BJ (cell line): ENCODE measurements around the gene CA7. TPM values are rescaled to one million over a fixed set of nuclear protein-coding genes. Genes with fewer than 3 reads are reported as not detected.

ENCODE experiments used
- CTCF ChIA-PET: fragments of 350-600 bp; formaldehyde crosslinking; extraction: SDS; loops from one replicate; lab custom pipeline; 2021; ENCODE audit warnings: antibody characterized with exemption, inconsistent platforms; lab: Yijun Ruan, JAX
- POLR2A ChIA-PET: fragments of 300-600 bp; sonication (Branson Sonifier 250); formaldehyde crosslinking; extraction: SDS; loops from one replicate; lab custom pipeline; 2021; ENCODE audit warnings: antibody characterized with exemption; lab: Charles Lee
- DNase-seq: peaks from one replicate; pipeline ENCODE4 v3.0.0-alpha.2; 2011; ENCODE audit warnings: low read depth
- H3K27me3 ChIP-seq: 2 replicates; pipeline ENCODE4 v1.6.0; 2011; ENCODE audit warnings: low read length; ENCODE audit not compliant: control insufficient read depth, insufficient read depth
- H3K36me3 ChIP-seq: 2 replicates; pipeline ENCODE4 v1.5.1; 2011; ENCODE audit warnings: low read length; ENCODE audit not compliant: control insufficient read depth, insufficient read depth
- H3K4me3 ChIP-seq: 2 replicates; pipeline ENCODE4 v1.5.1; 2011; ENCODE audit warnings: low read depth, mild to moderate bottlenecking, control low read depth, low read length
- CTCF ChIP-seq: IDR thresholded peaks from 2 replicates; pipeline ENCODE4 v1.5.1; 2011; ENCODE audit warnings: low read depth, mild to moderate bottlenecking, control low read depth, inconsistent platforms, low read length, moderate library complexity; ENCODE audit not compliant: insufficient read depth
- polyA plus RNA-seq: library from polyadenylated mRNA; depleted of rRNA; stranded (reverse); fragments of >200 nt; gene quantifications from 2 replicates; pipeline ENCODE4 v1.2.3, GENCODE V29; 2011

Gene CA7
- polyA plus RNA-seq, 1 experiment: not detected

GRCh38 chr16:66853261-66854139 is 9.3 kb downstream of the CA7 start:
- Histone ChIP-seq H3K27me3 (peaks cover 4% of the 10 kb centered on the region), H3K4me3 (no peak overlapping the region), H3K36me3 (no peaks in the 10 kb centered on the region)
- ChIA-PET CTCF (interaction anchor here (1.0 to 3.7 kb wide), 4 partner anchors 15 to 296 kb away, joined by 3 to 19 read pairs (median 4); partner anchors contain the start of gene NAE1), POLR2A (no interaction called here)
- no peak for DNase-seq
- TF ChIP-seq CTCF: no peak

- POLR2A ChIA-PET: no interaction called here
These were observed 12.0 kb downstream of the CA7 start for GRCh38 chr16:66856184-66856730.

GRCh38 chr16:66856801-66857200 is 12.6 kb downstream of the CA7 start:
- ChIA-PET POLR2A (no interaction called here), CTCF (interaction anchor here (1.3 to 4.0 kb wide), 5 partner anchors 11 to 27 kb away, joined by 3 to 28 read pairs (median 8); partner anchors contain the start of genes CA7 and NAE1)
- no peak for TF ChIP-seq CTCF

More at GRCh38 chr16:66856184-66856730, 12.0 kb downstream of the CA7 start:
- no peaks in the 10 kb centered on the region for H3K36me3 ChIP-seq
- no peak for DNase-seq
- TF ChIP-seq CTCF: no peak
- no peak overlapping the region for H3K4me3 ChIP-seq
- CTCF ChIA-PET: interaction anchor here (0.6 to 4.0 kb wide), 6 partner anchors 12 to 240 kb away, joined by 3 to 28 read pairs (median 6); partner anchors contain the start of genes CA7 and NAE1
- no peaks in the 10 kb centered on the region; the same call in 1 of the 2 replicates for H3K27me3 ChIP-seq

GRCh38 chr16:66857437-66857836 is 13.2 kb downstream of the CA7 start:
- DNase-seq: no peak
- ChIA-PET POLR2A (no interaction called here), CTCF (interaction anchor here (1.1 to 4.0 kb wide), 4 partner anchors 9 to 27 kb away, joined by 4 to 28 read pairs (median 14); partner anchors contain the start of genes CA7 and NAE1)
- Histone ChIP-seq H3K36me3 (no peaks in the 10 kb centered on the region), H3K4me3 (no peak overlapping the region), H3K27me3 (no peaks in the 10 kb centered on the region)
- TF ChIP-seq CTCF: no peak

More at GRCh38 chr16:66856801-66857200, 12.6 kb downstream of the CA7 start:
- no peak for DNase-seq
- Histone ChIP-seq H3K4me3 (no peak overlapping the region), H3K36me3 (no peaks in the 10 kb centered on the region), H3K27me3 (no peaks in the 10 kb centered on the region)
